Measurements from ENCODE around the gene ABHD1.

DNA sequence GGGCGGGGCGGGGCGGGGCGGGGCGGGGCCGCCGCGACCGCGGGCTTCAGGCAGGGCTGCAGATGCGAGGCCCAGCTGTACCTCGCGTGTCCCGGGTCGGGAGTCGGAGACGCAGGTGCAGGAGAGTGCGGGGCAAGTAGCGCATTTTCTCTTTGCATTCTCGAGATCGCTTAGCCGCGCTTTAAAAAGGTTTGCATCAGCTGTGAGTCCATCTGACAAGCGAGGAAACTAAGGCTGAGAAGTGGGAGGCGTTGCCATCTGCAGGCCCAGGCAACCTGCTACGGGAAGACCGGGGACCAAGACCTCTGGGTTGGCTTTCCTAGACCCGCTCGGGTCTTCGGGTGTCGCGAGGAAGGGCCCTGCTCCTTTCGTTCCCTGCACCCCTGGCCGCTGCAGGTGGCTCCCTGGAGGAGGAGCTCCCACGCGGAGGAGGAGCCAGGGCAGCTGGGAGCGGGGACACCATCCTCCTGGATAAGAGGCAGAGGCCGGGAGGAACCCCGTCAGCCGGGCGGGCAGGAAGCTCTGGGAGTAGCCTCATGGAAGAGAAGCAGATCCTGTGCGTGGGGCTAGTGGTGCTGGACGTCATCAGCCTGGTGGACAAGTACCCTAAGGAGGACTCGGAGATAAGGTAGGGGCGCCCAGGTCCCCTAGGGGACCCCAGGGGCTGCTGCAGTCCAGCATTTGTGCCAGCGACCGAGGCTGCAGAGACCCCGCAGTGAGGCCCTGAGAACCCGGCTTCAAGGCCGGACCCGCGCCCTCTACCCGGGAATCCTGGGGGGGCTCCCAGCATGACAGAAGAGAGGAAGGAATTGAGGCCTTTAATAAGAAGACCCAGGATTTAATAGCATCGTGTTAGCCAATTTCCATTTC, 36.7 kb upstream of the ABHD1 start, which contains the start of gene KHK:
- TF ChIP-seq CTCF (IDR thresholded peaks at IDR 0.05) (no peak), POLR2AphosphoS5 (IDR thresholded peaks at IDR 0.05; ENCODE audit: low read depth, low read length) (no peak), TCF7L2 (IDR thresholded peaks at IDR 0.05; ENCODE audit: low read depth, low read length) (no peak), SIN3A (IDR thresholded peaks at IDR 0.05; ENCODE audit: borderline replicate concordance, insufficient read depth, low read depth, low read length) (no peak)
